B cell (primary cell): ENCODE results near the gene MSANTD3. TPM values are rescaled to one million over a fixed set of nuclear protein-coding genes. Genes with fewer than 3 reads are reported as not detected.
"Not testable (repeated sequence)": the region's sequence is repeated elsewhere in the genome, so short reads cannot be mapped to it uniquely, and the experiment has no call there.

Experiments used
- ATAC-seq: fragments of 200-7000 bp; cut with Tn5 transposase; one replicate; pipeline ENCODE4 v1.10.0; 2021; ENCODE audit warnings: low read depth, mild to moderate bottlenecking, moderate number of reproducible peaks, moderate library complexity
- CTCF ChIA-PET: fragments of 350-600 bp; sonication (Branson Sonifier 250); formaldehyde crosslinking; loops from one replicate; lab custom pipeline; 2021; ENCODE audit warnings: antibody characterized with exemption, inconsistent platforms; lab: Charles Lee
- POLR2A ChIA-PET: fragments of 350-600 bp; sonication (Branson Sonifier 250); formaldehyde crosslinking; loops from one replicate; lab custom pipeline; 2021; ENCODE audit warnings: antibody characterized with exemption; lab: Charles Lee
- DNase-seq: peaks from one replicate; pipeline ENCODE4 v3.0.0; 2013
- H2AFZ ChIP-seq: 2 replicates; pipeline ENCODE4 v1.6.1; 2012; ENCODE audit warnings: mild to moderate bottlenecking, low read depth, low read length; ENCODE audit not compliant: insufficient read depth, poor library complexity, severe bottlenecking
- H3K27ac ChIP-seq, 2 donors: 1 replicate in 1 of 2; 2 replicates in 1 of 2; pipeline ENCODE4 v1.5.1; 2012 to 2013; ENCODE audit warnings: low read length in 2 of 2, mild to moderate bottlenecking in 2 of 2, moderate library complexity in 1 of 2
- H3K27me3 ChIP-seq, 4 experiments: fragments of 200-600 bp in 1 of 4; sonication (generic) in 1 of 4; replicated peaks in 1 of 4; 1 replicate in 2 of 4; 2 replicates in 2 of 4; pipeline versions ENCODE4 v1.6.1 to v1.7.0; 2013 to 2016; ENCODE audit warnings: low read length in 3 of 4, mild to moderate bottlenecking in 2 of 4, mixed read lengths in 1 of 4, moderate library complexity in 1 of 4; ENCODE audit not compliant: insufficient read depth in 4 of 4, control insufficient read depth in 3 of 4; ENCODE audit errors: control extremely low read depth in 1 of 4
- H3K36me3 ChIP-seq, 2 experiments: replicated peaks in 1 of 2; 1 replicate in 1 of 2; 2 replicates in 1 of 2; pipeline versions ENCODE4 v1.6.1 to v1.7.1; 2013; ENCODE audit warnings: low read length in 1 of 2; ENCODE audit not compliant: insufficient read depth in 2 of 2, control insufficient read depth in 1 of 2; ENCODE audit errors: control extremely low read depth in 1 of 2, extremely low read depth in 1 of 2
- H3K4me1 ChIP-seq, 2 donors: fragments of 200-600 bp in 1 of 2; sonication (generic) in 1 of 2; 1 replicate in 1 of 2; 2 replicates in 1 of 2; pipeline versions ENCODE4 v1.5.1 to v1.6.1; 2013 to 2017; ENCODE audit warnings: low read length in 2 of 2; ENCODE audit not compliant: control insufficient read depth in 2 of 2, insufficient read depth in 2 of 2
- H3K4me2 ChIP-seq: replicated peaks from 2 replicates; pipeline ENCODE3; 2012; ENCODE audit warnings: mild to moderate bottlenecking, low read depth, low read length; ENCODE audit not compliant: poor library complexity, severe bottlenecking
- H3K4me3 ChIP-seq, 5 experiments: fragments of 200-600 bp in 1 of 5; sonication (generic) in 1 of 5; 1 replicate in 3 of 5; 2 replicates in 2 of 5; pipeline versions ENCODE4 v1.5.1 to v1.7.0; 2011 to 2016; ENCODE audit warnings: low read length in 4 of 5, mild to moderate bottlenecking in 4 of 5, low read depth in 2 of 5, control low read depth in 1 of 5, moderate library complexity in 1 of 5; ENCODE audit not compliant: insufficient read depth in 1 of 5; ENCODE audit errors: control extremely low read depth in 1 of 5, extremely low read depth in 1 of 5
- H3K79me2 ChIP-seq: fragments of 200-600 bp; sonication (generic); one replicate; pipeline ENCODE4 v1.6.0; 2016; ENCODE audit warnings: low read length; ENCODE audit not compliant: control insufficient read depth, insufficient read depth
- H3K9ac ChIP-seq: fragments of 200-600 bp; sonication (generic); 2 replicates; pipeline ENCODE4 v1.6.1; 2017; ENCODE audit warnings: mild to moderate bottlenecking, low read length, moderate library complexity
- H3K9me3 ChIP-seq, 3 donors: one replicate each; pipeline versions ENCODE4 v1.6.1 to v1.7.1; 2013; ENCODE audit warnings: low read length in 2 of 3; ENCODE audit not compliant: control insufficient read depth in 2 of 3, insufficient read depth in 1 of 3; ENCODE audit errors: control extremely low read depth in 1 of 3
- H4K20me1 ChIP-seq: 2 replicates; pipeline ENCODE4 v1.6.0; 2012; ENCODE audit warnings: mild to moderate bottlenecking, low read length; ENCODE audit not compliant: insufficient read depth, control insufficient read depth, poor library complexity, severe bottlenecking
- H3K27ac Mint-ChIP-seq: one replicate; pipeline ENCODE4 v1.8.0; 2021; ENCODE audit warnings: mixed read lengths
- H3K27me3 Mint-ChIP-seq: one replicate; pipeline ENCODE4 v1.8.0; 2021; ENCODE audit warnings: mixed read lengths
- H3K4me1 Mint-ChIP-seq: one replicate; pipeline ENCODE4 v1.8.0; 2021; ENCODE audit warnings: mixed read lengths
- H3K4me3 Mint-ChIP-seq: one replicate; pipeline ENCODE4 v1.8.0; 2021; ENCODE audit warnings: mixed read lengths
- H3K9me3 Mint-ChIP-seq: one replicate; pipeline ENCODE4 v1.8.0; 2022; ENCODE audit warnings: mixed read lengths; ENCODE audit not compliant: insufficient read depth
- EZH2 ChIP-seq: IDR thresholded peaks from 2 replicates; pipeline ENCODE4 v1.6.1; 2012; ENCODE audit warnings: borderline replicate concordance, low read depth, mild to moderate bottlenecking, moderate library complexity, low read length; ENCODE audit not compliant: insufficient read depth, poor library complexity, severe bottlenecking
- WGBS: methylation state at CpG from one replicate; pipeline ENCODE4 v1.1.5; 2013; ENCODE audit warnings: missing lambda C conversion rate; ENCODE audit not compliant: insufficient coverage; 5-methylcytosine and 5-hydroxymethylcytosine counted together
- intact Hi-C: fragments of 100-400 bp; cut with micrococcal nuclease; formaldehyde crosslinking; loops from one replicate; pipeline ENCODE4 v1.10.0; 2022
- polyA plus RNA-seq: library from polyadenylated mRNA; depleted of rRNA; stranded (reverse); fragments of >200 nt; gene quantifications from 2 replicates; pipeline ENCODE4 v1.2.3, GENCODE V29; 2012
- total RNA-seq, 2 donors: library from RNA; stranded (reverse); fragments of 120-200 nt in 1 of 2; gene quantifications; 1 replicate in 1 of 2; 2 replicates in 1 of 2; pipeline versions ENCODE4 v1.2.3 to v1.2.4, GENCODE V29; 2013 to 2022
- TF ChIP-seq, protein P1 (sequence below): fragments of 200-600 bp; IDR thresholded peaks from one replicate; pipeline ENCODE4 v1.8.0; 2022; ENCODE audit warnings: antibody characterized with exemption, mild to moderate bottlenecking

The MSANTD3 gene
- total and polyA plus RNA-seq, 2 donors (not counting 1 experiment from before 2014, with no cell fraction given), result 5.9 to 12.1 TPM

DNA sequence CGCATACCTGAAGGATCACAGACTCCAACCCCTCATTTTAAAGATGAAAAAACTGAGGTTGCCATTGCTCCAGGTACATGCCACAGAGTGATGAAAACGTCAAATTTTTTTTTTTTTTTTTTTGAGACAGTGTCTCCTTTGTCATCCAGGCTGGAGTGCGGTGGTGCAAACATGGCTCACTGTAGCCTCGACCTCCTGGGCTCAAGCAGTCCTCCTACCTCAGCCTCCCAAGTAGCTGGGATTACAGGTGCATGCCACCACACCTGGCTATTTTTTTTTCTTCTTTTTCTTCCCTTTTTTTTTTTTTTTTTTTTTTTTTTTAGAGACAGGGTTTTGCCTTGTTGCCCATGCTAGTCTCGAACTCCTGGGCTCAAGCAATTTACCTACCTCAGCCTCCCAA is 13.5 kb downstream of the MSANTD3 start:
- H3K27me3 ChIP-seq, H3K4me3 ChIP-seq, H3K79me2 ChIP-seq, H2AFZ ChIP-seq, POLR2A ChIA-PET, H3K4me1 Mint-ChIP-seq, H3K27ac ChIP-seq, H3K27me3 Mint-ChIP-seq, H3K36me3 ChIP-seq, H3K9ac ChIP-seq, H3K4me2 ChIP-seq, intact Hi-C loops, H3K9me3 Mint-ChIP-seq, H3K9me3 ChIP-seq, H3K4me1 ChIP-seq, ATAC-seq, H4K20me1 ChIP-seq, H3K27ac Mint-ChIP-seq, DNase-seq, H3K4me3 Mint-ChIP-seq: not testable (repeated sequence)
- 100% methylated on average over 2 of the region's 5 CpGs for WGBS
- CTCF ChIA-PET, result interaction anchor here (3.4 kb wide), 1 partner anchor 13 kb away, joined by 11 read pairs; the partner anchor contains the start of gene MSANTD3

DNA sequence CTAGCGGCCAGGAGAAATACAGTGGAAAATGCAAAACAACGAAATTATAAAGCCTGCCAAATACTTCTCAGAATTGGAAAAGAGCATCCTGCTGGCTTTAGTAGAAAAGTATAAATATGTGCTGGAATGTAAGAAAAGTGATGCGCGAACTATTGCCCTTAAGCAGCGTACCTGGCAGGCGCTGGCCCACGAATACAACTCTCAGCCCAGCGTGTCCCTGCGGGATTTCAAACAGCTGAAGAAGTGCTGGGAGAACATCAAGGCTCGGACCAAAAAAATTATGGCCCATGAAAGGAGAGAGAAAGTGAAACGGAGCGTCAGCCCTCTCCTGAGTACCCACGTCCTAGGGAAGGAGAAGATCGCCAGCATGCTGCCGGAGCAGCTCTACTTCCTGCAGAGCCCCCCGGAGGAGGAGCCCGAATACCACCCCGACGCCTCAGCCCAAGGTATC is 15.0 kb downstream of the MSANTD3 start:
- H3K4me1 ChIP-seq, result no peaks in the 10 kb centered on the region
- H4K20me1 ChIP-seq, result no peaks in the 10 kb centered on the region
- Mint-ChIP-seq H3K27ac (no peak overlapping the region), H3K4me3 (no peak overlapping the region), H3K9me3 (no peaks in the 10 kb centered on the region), H3K27me3 (no peaks in the 10 kb centered on the region), H3K4me1 (no peaks in the 10 kb centered on the region)
- H3K79me2 ChIP-seq, result no peaks in the 10 kb centered on the region
- H3K4me2 ChIP-seq, result no peak overlapping the region
- POLR2A ChIA-PET, result interaction anchor here (0.6 kb wide), 1 partner anchor 384 kb away, joined by 4 read pairs; no protein-coding TSS in a partner anchor
- H3K9me3 ChIP-seq, result no peaks in the 10 kb centered on the region
- no peak overlapping the region for H3K4me3 ChIP-seq
- H3K27ac ChIP-seq, result no peak overlapping the region
- H3K9ac ChIP-seq, result no peak overlapping the region
- WGBS, result 96% methylated on average over 16 of the region's 19 CpGs
- intact Hi-C loops, result no loop called here
- no peak for ATAC-seq
- no peak overlapping the region for H2AFZ ChIP-seq
- CTCF ChIA-PET, result no interaction called here
- no peak for DNase-seq
- peaks cover 1 to 7% of the 10 kb centered on the region in 2 experiments for H3K36me3 ChIP-seq
- no peaks in the 10 kb centered on the region for H3K27me3 ChIP-seq
- TF ChIP-seq EZH2, result no peak
- TF ChIP-seq, protein P1, sequence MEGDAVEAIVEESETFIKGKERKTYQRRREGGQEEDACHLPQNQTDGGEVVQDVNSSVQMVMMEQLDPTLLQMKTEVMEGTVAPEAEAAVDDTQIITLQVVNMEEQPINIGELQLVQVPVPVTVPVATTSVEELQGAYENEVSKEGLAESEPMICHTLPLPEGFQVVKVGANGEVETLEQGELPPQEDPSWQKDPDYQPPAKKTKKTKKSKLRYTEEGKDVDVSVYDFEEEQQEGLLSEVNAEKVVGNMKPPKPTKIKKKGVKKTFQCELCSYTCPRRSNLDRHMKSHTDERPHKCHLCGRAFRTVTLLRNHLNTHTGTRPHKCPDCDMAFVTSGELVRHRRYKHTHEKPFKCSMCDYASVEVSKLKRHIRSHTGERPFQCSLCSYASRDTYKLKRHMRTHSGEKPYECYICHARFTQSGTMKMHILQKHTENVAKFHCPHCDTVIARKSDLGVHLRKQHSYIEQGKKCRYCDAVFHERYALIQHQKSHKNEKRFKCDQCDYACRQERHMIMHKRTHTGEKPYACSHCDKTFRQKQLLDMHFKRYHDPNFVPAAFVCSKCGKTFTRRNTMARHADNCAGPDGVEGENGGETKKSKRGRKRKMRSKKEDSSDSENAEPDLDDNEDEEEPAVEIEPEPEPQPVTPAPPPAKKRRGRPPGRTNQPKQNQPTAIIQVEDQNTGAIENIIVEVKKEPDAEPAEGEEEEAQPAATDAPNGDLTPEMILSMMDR, result no peak
